Measurements from ENCODE around the gene RIMS4.

Gene RIMS4

GRCh38 chr20:44701858-44702256 lies 108.5 kb downstream of the RIMS4 start:
- Histone ChIP-seq H2AFZ (ENCODE audit: low read depth, low read length) (no peak overlapping the region), H3K9me3 (ENCODE audit: insufficient read depth, low read length, severe bottlenecking) (no peaks in the 10 kb centered on the region), H3K27me3 (ENCODE audit: insufficient read depth, low read length, poor library complexity) (no peaks in the 10 kb centered on the region), H3K27ac (ENCODE audit: low read length) (no peak overlapping the region), H4K20me1 (ENCODE audit: insufficient read depth, low read length) (peaks cover 4% of the 10 kb centered on the region; the same call in 1 of the 2 replicates), H3K4me2 (ENCODE audit: insufficient read depth, low read length) (no peak overlapping the region), H3K36me3 (ENCODE audit: insufficient read depth, low read length) (no peaks in the 10 kb centered on the region), H3K79me2 (ENCODE audit: insufficient read depth, low read length) (no peaks in the 10 kb centered on the region), H3K9ac (ENCODE audit: low read depth, low read length) (no peak overlapping the region), H3K4me1 (ENCODE audit: insufficient read depth, low read length) (no peaks in the 10 kb centered on the region), H3K4me3 (ENCODE audit: low read depth in 1 of 2, low read length in 2 of 2) (no peak overlapping the region)
- DNase-seq (no peak), ATAC-seq (ENCODE audit: insufficient read depth, low read depth) (no peak)
- TF ChIP-seq, protein P1, sequence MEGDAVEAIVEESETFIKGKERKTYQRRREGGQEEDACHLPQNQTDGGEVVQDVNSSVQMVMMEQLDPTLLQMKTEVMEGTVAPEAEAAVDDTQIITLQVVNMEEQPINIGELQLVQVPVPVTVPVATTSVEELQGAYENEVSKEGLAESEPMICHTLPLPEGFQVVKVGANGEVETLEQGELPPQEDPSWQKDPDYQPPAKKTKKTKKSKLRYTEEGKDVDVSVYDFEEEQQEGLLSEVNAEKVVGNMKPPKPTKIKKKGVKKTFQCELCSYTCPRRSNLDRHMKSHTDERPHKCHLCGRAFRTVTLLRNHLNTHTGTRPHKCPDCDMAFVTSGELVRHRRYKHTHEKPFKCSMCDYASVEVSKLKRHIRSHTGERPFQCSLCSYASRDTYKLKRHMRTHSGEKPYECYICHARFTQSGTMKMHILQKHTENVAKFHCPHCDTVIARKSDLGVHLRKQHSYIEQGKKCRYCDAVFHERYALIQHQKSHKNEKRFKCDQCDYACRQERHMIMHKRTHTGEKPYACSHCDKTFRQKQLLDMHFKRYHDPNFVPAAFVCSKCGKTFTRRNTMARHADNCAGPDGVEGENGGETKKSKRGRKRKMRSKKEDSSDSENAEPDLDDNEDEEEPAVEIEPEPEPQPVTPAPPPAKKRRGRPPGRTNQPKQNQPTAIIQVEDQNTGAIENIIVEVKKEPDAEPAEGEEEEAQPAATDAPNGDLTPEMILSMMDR (IDR thresholded peaks at IDR 0.05; ENCODE audit: borderline replicate concordance, extremely low read depth, low read length, poor library complexity, severe bottlenecking), result no peak
- TF ChIP-seq EZH2 (IDR thresholded peaks at IDR 0.05; ENCODE audit: borderline replicate concordance, low read depth, low read length, severe bottlenecking), result no peak

All from DND-41 (cell line).